ENCODE data around the gene COL1A1. TPM values are rescaled to one million over a fixed set of nuclear protein-coding genes. Genes with fewer than 3 reads are reported as not detected.
A peak's percentile ranks its signal among the peaks of the same experiment; 100 is the strongest.

The COL1A1 gene
- polyA plus RNA-seq, 1 donor (not counting 4 experiments of a cell fraction or from before 2014, with no cell fraction given) = 0.55 TPM

- H3K79me2 ChIP-seq (ENCODE audit: control insufficient read depth, insufficient read depth, low read length) = no peaks in the 10 kb centered on the region
- H3K9ac ChIP-seq (ENCODE audit: control insufficient read depth, extremely low read depth, insufficient read depth, low read length) = no peak overlapping the region
- H4K20me1 ChIP-seq (ENCODE audit: control insufficient read depth, extremely low read depth, insufficient read depth, low read length) = no peaks in the 10 kb centered on the region
- no peak for DNase-seq (ENCODE audit: low read depth, low spot score)
- FAIRE-seq = no peak
- H3K9me1 ChIP-seq (ENCODE audit: control insufficient read depth, extremely low read depth, insufficient read depth, low read length) = no peaks in the 10 kb centered on the region
- H3K4me2 ChIP-seq (ENCODE audit: control insufficient read depth, extremely low read depth, insufficient read depth, low read depth, low read length) = peak overlapping the region; percentile 33
- TF ChIP-seq CTCF (optimal IDR thresholded peaks at IDR 0.05 in 1 of 3, IDR thresholded peaks at IDR 0.05 in 1 of 3, conservative IDR thresholded peaks at IDR 0.05 in 1 of 3; ENCODE audit: extremely low read depth in 1 of 3, insufficient read depth in 2 of 3, low read length in 3 of 3) (no peak), EZH2 (IDR thresholded peaks at IDR 0.05; ENCODE audit: low read length) (no peak)
- H3K27ac ChIP-seq (ENCODE audit: control insufficient read depth, insufficient read depth, low read length) = no peak overlapping the region
- H3K4me3 ChIP-seq (ENCODE audit: control insufficient read depth in 2 of 3, extremely low read depth in 1 of 3, insufficient read depth in 2 of 3, low read depth in 1 of 3, low read length in 3 of 3) = no peak overlapping the region
- H3K27me3 ChIP-seq (ENCODE audit: control insufficient read depth, extremely low read depth, insufficient read depth, low read length) = no peaks in the 10 kb centered on the region
- no peak overlapping the region for H2AFZ ChIP-seq (ENCODE audit: control insufficient read depth, low read length)
- dilution Hi-C loops (cut with MboI; ENCODE audit: extremely low pct_ligation_motif_present, low sequenced_read_pairs) = no loop called here
- no peaks in the 10 kb centered on the region for H3K9me3 ChIP-seq (ENCODE audit: control insufficient read depth, low read depth, low read length)
- peaks cover 31% of the 10 kb centered on the region for H3K4me1 ChIP-seq (ENCODE audit: control insufficient read depth, extremely low read depth, insufficient read depth, low read length)
- H3K36me3 ChIP-seq (ENCODE audit: control insufficient read depth in 2 of 2, extremely low read depth in 1 of 2, insufficient read depth in 2 of 2, low read length in 2 of 2) = no peaks in the 10 kb centered on the region
Observed at GRCh38 chr17:50219939-50220465, 18.6 kb upstream of the COL1A1 start.

DNA sequence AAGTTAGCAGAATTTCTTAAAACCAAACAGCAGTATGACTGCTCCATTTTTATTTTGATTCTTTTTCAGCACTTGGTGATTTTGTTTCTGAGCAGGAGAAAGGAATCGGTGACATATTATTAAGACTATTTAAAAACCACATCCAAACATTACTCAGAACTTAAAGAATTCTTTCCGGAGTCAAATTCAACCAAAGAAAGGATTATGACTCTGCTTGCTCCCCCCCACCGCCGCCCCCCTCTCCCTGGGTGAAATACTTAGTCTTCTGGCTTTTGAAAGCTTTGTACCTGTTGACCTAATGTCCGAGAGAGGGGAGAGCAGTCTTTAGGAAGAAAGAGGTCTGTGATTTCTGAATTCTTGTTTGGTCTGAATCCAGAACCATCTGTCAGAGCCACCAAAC is 17.9 kb upstream of the COL1A1 start:
- peaks cover 31% of the 10 kb centered on the region for H3K4me1 ChIP-seq (ENCODE audit: control insufficient read depth, extremely low read depth, insufficient read depth, low read length)
- peak overlapping the region; percentile 67 for H3K4me2 ChIP-seq (ENCODE audit: control insufficient read depth, extremely low read depth, insufficient read depth, low read depth, low read length)
- H3K9ac ChIP-seq (ENCODE audit: control insufficient read depth, extremely low read depth, insufficient read depth, low read length) = peak overlapping the region; percentile 17
- no peaks in the 10 kb centered on the region for H3K9me3 ChIP-seq (ENCODE audit: control insufficient read depth, low read depth, low read length)
- no peaks in the 10 kb centered on the region for H3K9me1 ChIP-seq (ENCODE audit: control insufficient read depth, extremely low read depth, insufficient read depth, low read length)
- H3K36me3 ChIP-seq (ENCODE audit: control insufficient read depth in 2 of 2, extremely low read depth in 1 of 2, insufficient read depth in 2 of 2, low read length in 2 of 2) = no peaks in the 10 kb centered on the region
- no peak overlapping the region for H2AFZ ChIP-seq (ENCODE audit: control insufficient read depth, low read length)
- no peaks in the 10 kb centered on the region for H3K27me3 ChIP-seq (ENCODE audit: control insufficient read depth, extremely low read depth, insufficient read depth, low read length)
- no peaks in the 10 kb centered on the region for H4K20me1 ChIP-seq (ENCODE audit: control insufficient read depth, extremely low read depth, insufficient read depth, low read length)
- dilution Hi-C loops (cut with MboI; ENCODE audit: extremely low pct_ligation_motif_present, low sequenced_read_pairs) = no loop called here
- H3K4me3 ChIP-seq (ENCODE audit: control insufficient read depth in 2 of 3, extremely low read depth in 1 of 3, insufficient read depth in 2 of 3, low read depth in 1 of 3, low read length in 3 of 3) = peak overlapping the region in 1 of 3 experiments; percentile 23
- peak overlapping the region; percentile 66 for H3K27ac ChIP-seq (ENCODE audit: control insufficient read depth, insufficient read depth, low read length)
- TF ChIP-seq CTCF (optimal IDR thresholded peaks at IDR 0.05 in 1 of 3, IDR thresholded peaks at IDR 0.05 in 1 of 3, conservative IDR thresholded peaks at IDR 0.05 in 1 of 3; ENCODE audit: extremely low read depth in 1 of 3, insufficient read depth in 2 of 3, low read length in 3 of 3) = no peak
- no peak for TF ChIP-seq EZH2 (IDR thresholded peaks at IDR 0.05; ENCODE audit: low read length)
- DNase-seq (ENCODE audit: low read depth, low spot score) = no peak
- H3K79me2 ChIP-seq (ENCODE audit: control insufficient read depth, insufficient read depth, low read length) = no peaks in the 10 kb centered on the region
- FAIRE-seq = no peak

Measured in keratinocyte (primary cell).